SK-N-SH treated with all-trans-retinoic acid at 6 μM for 48 hours (cell line): ENCODE results near the gene BMS1.

Experiments
- ATAC-seq: fragments of 200-7000 bp; cut with Tn5 transposase; 3 replicates; pipeline ENCODE4 v1.9.1; 2020; ENCODE audit warnings: mild to moderate bottlenecking, moderate library complexity
- ARNTL ChIP-seq: fragments of 450-650 bp; formaldehyde crosslinking; IDR thresholded peaks from 2 replicates; pipeline ENCODE4 v1.5.0; 2020; ENCODE audit warnings: low read depth, mild to moderate bottlenecking, moderate library complexity, borderline replicate concordance
- BACH2 ChIP-seq: fragments of 250-450 bp; sonication (Bioruptor Pico); IDR thresholded peaks from 2 replicates; pipeline ENCODE4 v1.9.0; 2021; ENCODE audit warnings: mild to moderate bottlenecking, borderline replicate concordance
- CSDC2 ChIP-seq: fragments of 250-450 bp; sonication (Bioruptor Pico); IDR thresholded peaks from 2 replicates; pipeline ENCODE4 v1.5.0; 2020; ENCODE audit warnings: mild to moderate bottlenecking, moderate library complexity
- ESRRG ChIP-seq: fragments of 250-450 bp; sonication (Bioruptor Pico); IDR thresholded peaks from 2 replicates; pipeline ENCODE4 v1.6.1; 2021; ENCODE audit warnings: mild to moderate bottlenecking
- GLIS3 ChIP-seq: fragments of 250-450 bp; sonication (Bioruptor Pico); IDR thresholded peaks from 2 replicates; pipeline ENCODE4 v1.5.0; 2020; ENCODE audit warnings: mild to moderate bottlenecking, moderate library complexity
- ISL1 ChIP-seq: fragments of 250-450 bp; sonication (Bioruptor Pico); IDR thresholded peaks from 2 replicates; pipeline ENCODE4 v2.1.2; 2022; ENCODE audit warnings: mild to moderate bottlenecking, moderate library complexity
- OSR1 ChIP-seq: fragments of 250-450 bp; sonication (Bioruptor Pico); IDR thresholded peaks from 2 replicates; pipeline ENCODE4 v1.8.0; 2022; ENCODE audit warnings: moderate library complexity, mild to moderate bottlenecking, inconsistent platforms
- PPARA ChIP-seq: fragments of 250-450 bp; sonication (Bioruptor Pico); IDR thresholded peaks from 2 replicates; pipeline ENCODE4 v1.5.0; 2020; ENCODE audit warnings: mild to moderate bottlenecking, borderline replicate concordance
- RARB ChIP-seq: fragments of 250-450 bp; sonication (Bioruptor Pico); IDR thresholded peaks from 2 replicates; pipeline ENCODE4 v1.8.0; 2021; ENCODE audit warnings: mild to moderate bottlenecking, moderate library complexity
- SNAI2 ChIP-seq: fragments of 250-450 bp; sonication (Bioruptor Pico); IDR thresholded peaks from 2 replicates; pipeline ENCODE4 v1.5.0; 2020; ENCODE audit warnings: mild to moderate bottlenecking, moderate library complexity
- TCF4 ChIP-seq: fragments of 250-450 bp; sonication (Bioruptor Pico); IDR thresholded peaks from 2 replicates; pipeline ENCODE4 v1.8.0; 2021; ENCODE audit warnings: mild to moderate bottlenecking, moderate library complexity, borderline replicate concordance
- TOX ChIP-seq: fragments of 250-450 bp; sonication (Bioruptor Pico); IDR thresholded peaks from 2 replicates; pipeline ENCODE4 v1.8.0; 2021; ENCODE audit warnings: mild to moderate bottlenecking, moderate library complexity, borderline replicate concordance
- ZC3H10 ChIP-seq: fragments of 250-450 bp; sonication (Bioruptor Pico); IDR thresholded peaks from 2 replicates; pipeline ENCODE4 v1.5.1; 2021; ENCODE audit warnings: mild to moderate bottlenecking, moderate library complexity
- ZFP3 ChIP-seq: fragments of 250-450 bp; sonication (Bioruptor Pico); IDR thresholded peaks from 2 replicates; pipeline ENCODE4 v1.5.0; 2020; ENCODE audit warnings: mild to moderate bottlenecking, moderate library complexity
- ZFP30 ChIP-seq: fragments of 450-650 bp; formaldehyde crosslinking; IDR thresholded peaks from 2 replicates; pipeline ENCODE4 v1.5.0; 2022; ENCODE audit warnings: mild to moderate bottlenecking, moderate library complexity
- ZNF565 ChIP-seq: fragments of 450-650 bp; formaldehyde crosslinking; conservative IDR thresholded peaks from 2 replicates; pipeline ENCODE4 v1.5.0; 2020; ENCODE audit warnings: low read depth, mild to moderate bottlenecking, moderate library complexity
- ZNF70 ChIP-seq: fragments of 450-650 bp; formaldehyde crosslinking; IDR thresholded peaks from 2 replicates; pipeline ENCODE4 v1.5.0; 2020; ENCODE audit warnings: mild to moderate bottlenecking, moderate library complexity
- ZNF8 ChIP-seq: fragments of 450-650 bp; formaldehyde crosslinking; IDR thresholded peaks from 2 replicates; pipeline ENCODE4 v1.5.0; 2020; ENCODE audit warnings: mild to moderate bottlenecking, moderate library complexity
- TF ChIP-seq, protein P1 (sequence below): fragments of 250-450 bp; sonication (Bioruptor Pico); IDR thresholded peaks from 2 replicates; pipeline ENCODE4 v1.8.0; 2021; ENCODE audit warnings: low read depth, mild to moderate bottlenecking, moderate library complexity, borderline replicate concordance
- TF ChIP-seq, protein P2 (sequence below): fragments of 250-450 bp; sonication (Bioruptor Pico); IDR thresholded peaks from 2 replicates; pipeline ENCODE4 v1.5.1; 2020; ENCODE audit warnings: low read depth, mild to moderate bottlenecking, moderate library complexity
- TF ChIP-seq, protein P3 (sequence below): fragments of 250-450 bp; sonication (Bioruptor Pico); IDR thresholded peaks from 2 replicates; pipeline ENCODE4 v1.8.0; 2020; ENCODE audit warnings: mild to moderate bottlenecking, moderate library complexity, borderline replicate concordance
- TF ChIP-seq, protein P4 (sequence below): fragments of 250-450 bp; sonication (Bioruptor Pico); IDR thresholded peaks from 2 replicates; pipeline ENCODE4 v1.5.0; 2020; ENCODE audit warnings: mild to moderate bottlenecking, moderate library complexity
- TF ChIP-seq, protein P5 (sequence below): fragments of 250-450 bp; sonication (Bioruptor Pico); IDR thresholded peaks from 2 replicates; pipeline ENCODE4 v1.5.1; 2021; ENCODE audit warnings: mild to moderate bottlenecking, moderate library complexity

BMS1 gene

DNA sequence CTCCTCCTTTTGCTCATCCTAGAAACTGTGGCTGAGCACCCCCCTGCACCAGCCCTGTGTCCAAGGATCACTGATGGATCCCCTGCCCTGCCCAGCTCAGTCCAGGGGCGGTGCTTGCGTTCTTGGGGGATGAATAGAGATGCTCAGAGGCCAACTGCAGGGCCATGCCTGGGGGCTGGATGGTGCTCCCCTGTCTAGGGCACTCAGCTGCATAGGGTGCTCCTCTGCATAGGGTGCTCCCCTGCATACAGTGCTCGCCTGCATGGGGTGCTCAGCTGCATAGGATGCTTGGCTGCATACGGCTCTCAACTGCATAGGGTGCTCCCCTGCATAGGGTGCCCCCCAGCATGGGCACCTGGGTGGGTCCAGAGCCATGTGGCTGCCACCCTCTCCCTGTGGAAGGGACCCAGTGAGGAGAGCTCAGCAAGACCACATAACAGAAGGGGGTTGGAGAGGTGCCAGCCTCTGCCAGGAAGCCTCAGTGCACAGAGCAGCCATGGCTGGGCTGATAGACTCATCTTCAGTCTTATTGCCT lies 95.0 kb downstream of the BMS1 start:
- TF ChIP-seq PPARA (CRISPR knock-in tag), result no peak
- no peak for TF ChIP-seq ZC3H10
- no peak for TF ChIP-seq TOX (CRISPR knock-in tag)
- TF ChIP-seq ZFP3 (CRISPR knock-in tag), result no peak
- no peak for TF ChIP-seq ZFP30 (CRISPR knock-in tag)
- TF ChIP-seq SNAI2, result no peak
- no peak for TF ChIP-seq RARB (CRISPR knock-in tag)
- TF ChIP-seq ESRRG (CRISPR knock-in tag), result no peak
- TF ChIP-seq, protein P1, sequence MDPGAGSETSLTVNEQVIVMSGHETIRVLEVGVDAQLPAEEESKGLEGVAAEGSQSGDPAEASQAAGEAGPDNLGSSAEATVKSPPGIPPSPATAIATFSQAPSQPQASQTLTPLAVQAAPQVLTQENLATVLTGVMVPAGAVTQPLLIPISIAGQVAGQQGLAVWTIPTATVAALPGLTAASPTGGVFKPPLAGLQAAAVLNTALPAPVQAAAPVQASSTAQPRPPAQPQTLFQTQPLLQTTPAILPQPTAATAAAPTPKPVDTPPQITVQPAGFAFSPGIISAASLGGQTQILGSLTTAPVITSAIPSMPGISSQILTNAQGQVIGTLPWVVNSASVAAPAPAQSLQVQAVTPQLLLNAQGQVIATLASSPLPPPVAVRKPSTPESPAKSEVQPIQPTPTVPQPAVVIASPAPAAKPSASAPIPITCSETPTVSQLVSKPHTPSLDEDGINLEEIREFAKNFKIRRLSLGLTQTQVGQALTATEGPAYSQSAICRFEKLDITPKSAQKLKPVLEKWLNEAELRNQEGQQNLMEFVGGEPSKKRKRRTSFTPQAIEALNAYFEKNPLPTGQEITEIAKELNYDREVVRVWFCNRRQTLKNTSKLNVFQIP (CRISPR knock-in tag), result no peak
- TF ChIP-seq, protein P2, sequence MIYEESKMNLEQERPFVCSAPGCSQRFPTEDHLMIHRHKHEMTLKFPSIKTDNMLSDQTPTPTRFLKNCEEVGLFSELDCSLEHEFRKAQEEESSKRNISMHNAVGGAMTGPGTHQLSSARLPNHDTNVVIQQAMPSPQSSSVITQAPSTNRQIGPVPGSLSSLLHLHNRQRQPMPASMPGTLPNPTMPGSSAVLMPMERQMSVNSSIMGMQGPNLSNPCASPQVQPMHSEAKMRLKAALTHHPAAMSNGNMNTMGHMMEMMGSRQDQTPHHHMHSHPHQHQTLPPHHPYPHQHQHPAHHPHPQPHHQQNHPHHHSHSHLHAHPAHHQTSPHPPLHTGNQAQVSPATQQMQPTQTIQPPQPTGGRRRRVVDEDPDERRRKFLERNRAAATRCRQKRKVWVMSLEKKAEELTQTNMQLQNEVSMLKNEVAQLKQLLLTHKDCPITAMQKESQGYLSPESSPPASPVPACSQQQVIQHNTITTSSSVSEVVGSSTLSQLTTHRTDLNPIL (CRISPR knock-in tag), result no peak
- TF ChIP-seq, protein P3, sequence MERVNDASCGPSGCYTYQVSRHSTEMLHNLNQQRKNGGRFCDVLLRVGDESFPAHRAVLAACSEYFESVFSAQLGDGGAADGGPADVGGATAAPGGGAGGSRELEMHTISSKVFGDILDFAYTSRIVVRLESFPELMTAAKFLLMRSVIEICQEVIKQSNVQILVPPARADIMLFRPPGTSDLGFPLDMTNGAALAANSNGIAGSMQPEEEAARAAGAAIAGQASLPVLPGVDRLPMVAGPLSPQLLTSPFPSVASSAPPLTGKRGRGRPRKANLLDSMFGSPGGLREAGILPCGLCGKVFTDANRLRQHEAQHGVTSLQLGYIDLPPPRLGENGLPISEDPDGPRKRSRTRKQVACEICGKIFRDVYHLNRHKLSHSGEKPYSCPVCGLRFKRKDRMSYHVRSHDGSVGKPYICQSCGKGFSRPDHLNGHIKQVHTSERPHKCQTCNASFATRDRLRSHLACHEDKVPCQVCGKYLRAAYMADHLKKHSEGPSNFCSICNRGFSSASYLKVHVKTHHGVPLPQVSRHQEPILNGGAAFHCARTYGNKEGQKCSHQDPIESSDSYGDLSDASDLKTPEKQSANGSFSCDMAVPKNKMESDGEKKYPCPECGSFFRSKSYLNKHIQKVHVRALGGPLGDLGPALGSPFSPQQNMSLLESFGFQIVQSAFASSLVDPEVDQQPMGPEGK (CRISPR knock-in tag), result no peak
- no peak for TF ChIP-seq ISL1 (CRISPR knock-in tag)
- TF ChIP-seq, protein P4, sequence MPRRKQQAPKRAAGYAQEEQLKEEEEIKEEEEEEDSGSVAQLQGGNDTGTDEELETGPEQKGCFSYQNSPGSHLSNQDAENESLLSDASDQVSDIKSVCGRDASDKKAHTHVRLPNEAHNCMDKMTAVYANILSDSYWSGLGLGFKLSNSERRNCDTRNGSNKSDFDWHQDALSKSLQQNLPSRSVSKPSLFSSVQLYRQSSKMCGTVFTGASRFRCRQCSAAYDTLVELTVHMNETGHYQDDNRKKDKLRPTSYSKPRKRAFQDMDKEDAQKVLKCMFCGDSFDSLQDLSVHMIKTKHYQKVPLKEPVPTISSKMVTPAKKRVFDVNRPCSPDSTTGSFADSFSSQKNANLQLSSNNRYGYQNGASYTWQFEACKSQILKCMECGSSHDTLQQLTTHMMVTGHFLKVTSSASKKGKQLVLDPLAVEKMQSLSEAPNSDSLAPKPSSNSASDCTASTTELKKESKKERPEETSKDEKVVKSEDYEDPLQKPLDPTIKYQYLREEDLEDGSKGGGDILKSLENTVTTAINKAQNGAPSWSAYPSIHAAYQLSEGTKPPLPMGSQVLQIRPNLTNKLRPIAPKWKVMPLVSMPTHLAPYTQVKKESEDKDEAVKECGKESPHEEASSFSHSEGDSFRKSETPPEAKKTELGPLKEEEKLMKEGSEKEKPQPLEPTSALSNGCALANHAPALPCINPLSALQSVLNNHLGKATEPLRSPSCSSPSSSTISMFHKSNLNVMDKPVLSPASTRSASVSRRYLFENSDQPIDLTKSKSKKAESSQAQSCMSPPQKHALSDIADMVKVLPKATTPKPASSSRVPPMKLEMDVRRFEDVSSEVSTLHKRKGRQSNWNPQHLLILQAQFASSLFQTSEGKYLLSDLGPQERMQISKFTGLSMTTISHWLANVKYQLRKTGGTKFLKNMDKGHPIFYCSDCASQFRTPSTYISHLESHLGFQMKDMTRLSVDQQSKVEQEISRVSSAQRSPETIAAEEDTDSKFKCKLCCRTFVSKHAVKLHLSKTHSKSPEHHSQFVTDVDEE (CRISPR knock-in tag), result no peak
- no peak for TF ChIP-seq BACH2 (CRISPR knock-in tag)
- TF ChIP-seq CSDC2, result no peak
- no peak for TF ChIP-seq GLIS3 (CRISPR knock-in tag)
- no peak for TF ChIP-seq ZNF565 (CRISPR knock-in tag)
- TF ChIP-seq TCF4 (CRISPR knock-in tag), result no peak
- TF ChIP-seq, all 23 proteins: peak for 0
- no peak for ATAC-seq

DNA sequence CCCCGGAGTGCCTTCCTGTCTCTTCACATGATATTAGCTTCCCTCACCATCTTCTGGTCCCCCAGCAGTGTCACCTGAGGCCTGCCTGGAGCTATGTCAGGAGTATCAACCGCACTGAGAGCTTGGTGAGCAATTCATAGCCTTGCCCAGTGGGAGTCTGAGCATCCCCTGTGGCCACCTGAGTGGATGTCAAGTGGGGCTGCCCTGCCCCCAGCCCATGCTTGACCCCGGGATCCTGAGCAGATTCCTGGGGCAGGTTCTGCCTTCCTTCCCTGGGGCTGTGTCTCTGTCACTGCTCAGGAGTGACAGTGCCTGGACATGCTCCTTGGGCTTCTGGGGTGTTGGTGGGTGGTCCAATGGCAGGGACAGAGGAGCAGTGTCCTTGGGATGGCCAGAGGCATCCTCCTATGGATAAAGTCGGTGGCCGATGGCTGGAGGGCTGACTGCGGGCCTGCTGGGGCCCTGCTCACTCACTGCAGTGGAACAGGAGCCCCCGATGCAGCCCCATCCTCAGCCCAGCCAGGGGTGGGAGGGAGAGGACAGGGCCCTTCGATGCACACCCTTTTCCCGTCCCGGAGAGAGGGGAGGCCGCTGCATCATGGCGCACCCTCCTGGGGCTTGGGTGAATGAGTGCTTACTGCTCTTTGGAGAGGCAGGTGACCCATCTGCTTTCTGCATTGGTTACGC lies 95.7 kb downstream of the BMS1 start:
- ATAC-seq, result no peak
- TF ChIP-seq PPARA (CRISPR knock-in tag), result no peak
- TF ChIP-seq ZNF70 (CRISPR knock-in tag), result no peak
- no peak for TF ChIP-seq ZNF565 (CRISPR knock-in tag)
- no peak for TF ChIP-seq SNAI2
- TF ChIP-seq, protein P2 (CRISPR knock-in tag), result no peak
- no peak for TF ChIP-seq TCF4 (CRISPR knock-in tag)
- no peak for TF ChIP-seq ZNF8 (CRISPR knock-in tag)
- TF ChIP-seq, protein P3 (CRISPR knock-in tag), result no peak
- no peak for TF ChIP-seq ARNTL (CRISPR knock-in tag)
- TF ChIP-seq ISL1 (CRISPR knock-in tag), result no peak
- no peak for TF ChIP-seq TOX (CRISPR knock-in tag)
- TF ChIP-seq, protein P5, sequence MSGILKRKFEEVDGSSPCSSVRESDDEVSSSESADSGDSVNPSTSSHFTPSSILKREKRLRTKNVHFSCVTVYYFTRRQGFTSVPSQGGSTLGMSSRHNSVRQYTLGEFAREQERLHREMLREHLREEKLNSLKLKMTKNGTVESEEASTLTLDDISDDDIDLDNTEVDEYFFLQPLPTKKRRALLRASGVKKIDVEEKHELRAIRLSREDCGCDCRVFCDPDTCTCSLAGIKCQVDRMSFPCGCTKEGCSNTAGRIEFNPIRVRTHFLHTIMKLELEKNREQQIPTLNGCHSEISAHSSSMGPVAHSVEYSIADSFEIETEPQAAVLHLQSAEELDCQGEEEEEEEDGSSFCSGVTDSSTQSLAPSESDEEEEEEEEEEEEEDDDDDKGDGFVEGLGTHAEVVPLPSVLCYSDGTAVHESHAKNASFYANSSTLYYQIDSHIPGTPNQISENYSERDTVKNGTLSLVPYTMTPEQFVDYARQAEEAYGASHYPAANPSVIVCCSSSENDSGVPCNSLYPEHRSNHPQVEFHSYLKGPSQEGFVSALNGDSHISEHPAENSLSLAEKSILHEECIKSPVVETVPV (CRISPR knock-in tag), result no peak
- no peak for TF ChIP-seq OSR1 (CRISPR knock-in tag)
- TF ChIP-seq GLIS3 (CRISPR knock-in tag), result no peak
- TF ChIP-seq, protein P1 (CRISPR knock-in tag), result no peak
